ENCODE data around the gene HMGB4.

HMGB4 gene

GRCh38 chr1:33849211-33849610, 14.7 kb upstream of the HMGB4 start:
- no peak for DNase-seq

- no peak for DNase-seq
These were observed 13.4 kb upstream of the HMGB4 start for GRCh38 chr1:33850481-33850880.

- DNase-seq = no peak
These were observed 11.2 kb upstream of the HMGB4 start for GRCh38 chr1:33852711-33853110.

DNA sequence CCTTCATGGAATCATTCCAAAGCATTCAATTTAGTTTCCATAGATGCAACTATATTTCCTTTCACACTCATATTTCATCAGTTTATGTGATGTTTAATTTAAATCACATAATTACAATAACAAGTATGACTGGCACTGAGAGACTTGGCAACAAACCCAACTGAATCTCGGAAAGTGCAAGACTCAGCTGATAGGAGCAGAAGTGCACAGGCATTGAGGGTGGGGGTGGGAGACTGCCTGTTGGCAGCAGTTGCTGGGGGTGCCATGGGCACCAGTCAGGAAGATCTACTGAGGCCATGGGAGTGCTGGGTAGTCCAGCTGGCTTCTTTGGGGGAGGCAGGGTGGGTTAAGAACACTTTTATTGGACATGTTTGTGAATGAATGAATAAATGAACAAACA, 10.4 kb upstream of the HMGB4 start:
- DNase-seq = no peak

DNA sequence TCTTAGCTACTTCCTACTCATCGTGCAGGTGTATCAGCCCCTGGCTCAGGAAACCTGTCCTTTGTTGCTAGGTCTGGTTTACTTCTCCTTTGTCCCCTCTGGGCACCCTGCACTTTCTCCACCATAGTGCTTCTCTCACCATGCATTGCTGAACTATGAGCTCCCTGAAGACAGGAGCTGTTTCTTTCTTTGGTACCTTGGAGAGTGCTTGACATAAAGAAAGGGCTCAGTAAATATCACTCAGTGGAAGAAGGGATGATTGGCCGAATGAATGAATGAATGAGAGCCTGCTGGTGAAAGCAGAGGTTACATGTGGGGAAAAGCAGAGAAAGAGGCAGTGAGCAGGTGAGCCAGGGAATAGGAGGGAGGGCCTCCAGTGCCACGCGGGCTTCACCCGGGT, 9.8 kb upstream of the HMGB4 start:
- no peak for DNase-seq

- no peak for DNase-seq
These were observed 3.2 kb upstream of the HMGB4 start for GRCh38 chr1:33860671-33861070.

DNA sequence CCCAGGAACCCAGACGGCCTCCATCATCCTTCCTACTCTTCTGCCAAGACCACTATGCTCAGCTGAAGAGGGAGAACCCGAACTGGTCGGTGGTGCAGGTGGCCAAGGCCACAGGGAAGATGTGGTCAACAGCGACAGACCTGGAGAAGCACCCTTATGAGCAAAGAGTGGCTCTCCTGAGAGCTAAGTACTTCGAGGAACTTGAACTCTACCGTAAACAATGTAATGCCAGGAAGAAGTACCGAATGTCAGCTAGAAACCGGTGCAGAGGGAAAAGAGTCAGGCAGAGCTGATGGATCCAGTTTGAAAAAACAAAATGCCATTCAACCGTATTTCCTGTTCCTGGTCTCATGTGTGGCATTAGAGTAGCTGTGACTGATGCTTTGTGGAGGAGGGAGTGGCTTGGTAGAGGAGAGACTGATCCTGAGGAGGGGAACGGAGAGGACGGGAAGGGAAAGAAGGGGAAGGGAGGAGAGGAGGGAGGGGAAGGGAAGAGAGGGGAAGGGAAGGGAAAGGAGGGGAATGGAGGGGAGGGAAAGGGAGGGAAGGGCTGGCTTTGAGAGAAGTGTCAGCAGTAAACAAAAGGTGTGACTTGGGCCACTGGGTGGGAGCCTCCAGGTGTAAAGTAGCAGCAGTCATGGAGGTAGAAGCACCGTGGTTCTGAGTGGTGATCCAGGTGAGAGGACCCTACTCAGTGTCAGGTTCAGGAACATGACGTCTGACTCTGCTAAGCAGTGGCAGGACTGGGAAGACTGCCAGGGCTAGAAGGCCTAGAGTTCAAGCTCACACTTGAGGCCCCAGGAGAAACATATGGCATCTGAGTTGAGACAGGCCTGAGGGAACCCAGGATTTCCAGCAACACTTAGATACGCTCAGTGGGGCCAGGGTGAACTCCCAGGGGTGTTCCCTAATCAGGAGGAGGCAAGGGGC, 846 bp downstream of the HMGB4 start:
- no peak for DNase-seq

- DNase-seq = no peak
These were observed 2.4 kb downstream of the HMGB4 start for GRCh38 chr1:33866281-33866680.

GRCh38 chr1:33867684-33868083, 3.8 kb downstream of the HMGB4 start:
- DNase-seq = no peak

- DNase-seq = no peak
These were observed 8.4 kb downstream of the HMGB4 start for GRCh38 chr1:33872275-33872674.

DNA sequence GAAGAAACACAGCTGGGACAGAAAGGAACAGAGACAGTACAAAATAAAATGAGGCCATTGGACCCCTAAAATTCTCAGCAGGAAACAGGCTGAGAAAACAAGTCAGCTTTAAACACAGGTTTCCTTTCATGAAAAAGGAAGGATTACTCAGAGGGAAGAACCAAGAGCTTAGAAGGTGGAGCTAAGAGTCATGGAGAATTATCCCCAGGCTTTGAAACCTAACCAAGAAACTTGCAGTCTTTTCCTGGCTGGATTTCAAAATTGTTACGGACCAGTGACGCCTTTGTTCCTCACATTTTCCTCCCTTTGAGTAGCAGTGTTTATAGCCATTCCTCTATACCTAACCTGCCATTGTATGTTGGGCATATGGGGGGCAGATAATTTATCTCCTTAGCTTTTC, 8.8 kb downstream of the HMGB4 start:
- no peak for DNase-seq

DNA sequence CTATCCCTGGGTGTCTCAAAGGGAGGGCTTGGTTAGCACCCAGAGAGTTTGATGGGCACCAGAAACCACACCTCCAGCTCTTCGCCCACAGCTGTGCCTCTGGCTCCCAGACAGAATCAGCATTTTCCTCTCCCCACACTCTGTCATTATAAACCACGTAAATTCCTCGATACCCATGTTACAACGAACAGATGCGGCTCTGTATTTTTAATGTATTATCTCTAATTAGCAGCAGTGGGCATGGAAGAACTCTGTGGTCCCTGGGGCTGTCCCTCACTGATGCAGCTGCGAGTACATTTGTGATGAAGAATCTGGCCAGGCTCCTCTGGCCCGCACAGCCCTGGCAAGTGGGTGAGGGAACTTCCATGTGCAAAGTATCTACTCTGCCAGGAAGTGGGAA, 10.8 kb downstream of the HMGB4 start:
- DNase-seq = no peak

DNA sequence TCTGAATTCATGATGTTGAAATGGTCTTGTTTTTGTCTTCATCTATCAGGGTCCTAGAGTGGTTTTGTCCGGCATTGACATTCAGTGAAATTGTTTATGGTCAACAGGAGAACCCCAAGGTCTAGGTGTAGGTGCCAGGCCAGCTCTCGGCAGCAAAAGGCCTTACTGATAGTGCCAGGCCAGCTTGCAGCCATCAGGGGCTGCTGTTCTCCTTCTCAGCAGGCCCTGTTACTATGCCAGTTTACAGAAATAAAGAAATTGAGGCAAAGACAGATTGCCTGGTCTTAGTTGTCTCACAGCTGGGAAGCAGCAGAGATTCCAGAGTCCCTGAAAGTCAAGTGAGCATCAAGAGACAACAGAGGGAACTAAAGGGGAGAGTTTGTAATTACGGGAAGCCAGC, 12.0 kb downstream of the HMGB4 start:
- DNase-seq = no peak

DNA sequence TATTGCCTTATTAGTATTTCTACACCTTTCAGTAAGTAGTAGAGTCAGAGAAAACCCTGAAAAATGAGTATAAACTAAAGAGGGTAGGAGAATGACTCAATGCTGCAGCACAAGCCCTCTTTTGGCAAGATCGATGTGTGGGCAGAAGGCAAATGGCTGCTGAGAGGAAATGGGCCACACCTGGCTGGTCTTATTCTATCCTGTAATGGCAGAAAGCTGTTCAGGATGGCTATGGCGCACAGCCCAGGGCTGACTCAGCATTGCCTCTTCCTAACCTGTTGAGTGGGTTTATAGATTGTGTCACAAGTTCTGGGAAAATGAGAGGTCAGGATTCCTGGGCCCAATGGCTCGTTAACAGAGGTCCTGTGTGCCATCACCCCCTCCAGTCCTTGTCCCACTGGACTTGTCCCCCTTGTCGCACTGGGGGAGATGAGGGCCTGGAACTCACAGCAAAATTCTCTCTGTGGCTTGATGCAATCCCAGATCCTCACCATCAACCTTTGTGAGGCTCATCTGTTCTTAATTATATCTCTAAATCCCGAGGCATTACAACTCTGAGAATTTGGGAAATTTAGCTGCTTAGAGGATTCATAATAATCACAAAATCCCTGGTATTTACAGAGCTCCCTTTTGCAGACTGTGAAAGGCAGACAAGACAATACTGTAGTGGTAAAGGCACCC, 13.2 kb downstream of the HMGB4 start:
- DNase-seq = no peak

DNA sequence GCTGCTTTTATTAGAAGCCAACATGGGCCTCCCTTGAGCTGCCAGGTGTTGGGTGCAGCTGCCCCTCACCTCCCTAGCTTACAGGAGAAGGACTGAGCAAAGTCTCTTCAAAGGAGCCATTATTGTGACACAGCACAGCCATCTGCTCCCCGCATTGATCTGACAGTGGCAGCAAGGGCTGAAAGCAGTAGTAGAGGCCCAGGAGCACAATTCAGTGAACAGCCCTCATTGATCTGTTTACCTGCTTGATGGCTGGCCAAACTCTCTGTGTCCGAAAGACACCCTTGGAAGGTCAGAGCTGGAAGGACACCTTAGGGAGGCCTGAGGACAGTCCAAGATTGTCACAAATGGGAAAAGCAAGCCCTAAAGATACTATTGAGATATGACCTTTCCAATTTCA, 14.5 kb downstream of the HMGB4 start:
- no peak for DNase-seq

DNA sequence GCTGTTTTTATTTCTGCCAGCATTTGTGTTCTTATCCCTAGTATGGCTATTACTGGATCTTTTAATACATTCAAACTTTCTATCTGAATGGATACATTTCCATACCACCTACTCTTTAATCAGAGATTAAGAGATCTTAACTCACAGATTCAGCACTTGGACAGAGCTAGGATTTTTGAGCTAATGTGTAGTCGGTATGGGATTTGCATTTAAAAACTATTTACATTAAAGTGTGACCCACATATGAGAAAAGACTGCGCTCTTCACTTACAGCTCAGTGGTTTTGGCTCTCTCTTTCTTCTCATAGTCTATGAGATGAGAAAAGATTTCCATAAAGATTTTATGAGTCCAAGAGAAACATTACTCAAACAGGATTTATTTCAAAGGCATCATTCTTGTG, 16.4 kb downstream of the HMGB4 start:
- DNase-seq = no peak

GRCh38 chr1:33886496-33886895, 22.6 kb downstream of the HMGB4 start:
- no peak for DNase-seq

- no peak for DNase-seq
These were observed 29.4 kb downstream of the HMGB4 start for GRCh38 chr1:33893147-33893830.

GRCh38 chr1:33895396-33895795, 31.5 kb downstream of the HMGB4 start:
- no peak for DNase-seq

- no peak for DNase-seq
These were observed 32.1 kb downstream of the HMGB4 start for GRCh38 chr1:33895976-33896375.

DNA sequence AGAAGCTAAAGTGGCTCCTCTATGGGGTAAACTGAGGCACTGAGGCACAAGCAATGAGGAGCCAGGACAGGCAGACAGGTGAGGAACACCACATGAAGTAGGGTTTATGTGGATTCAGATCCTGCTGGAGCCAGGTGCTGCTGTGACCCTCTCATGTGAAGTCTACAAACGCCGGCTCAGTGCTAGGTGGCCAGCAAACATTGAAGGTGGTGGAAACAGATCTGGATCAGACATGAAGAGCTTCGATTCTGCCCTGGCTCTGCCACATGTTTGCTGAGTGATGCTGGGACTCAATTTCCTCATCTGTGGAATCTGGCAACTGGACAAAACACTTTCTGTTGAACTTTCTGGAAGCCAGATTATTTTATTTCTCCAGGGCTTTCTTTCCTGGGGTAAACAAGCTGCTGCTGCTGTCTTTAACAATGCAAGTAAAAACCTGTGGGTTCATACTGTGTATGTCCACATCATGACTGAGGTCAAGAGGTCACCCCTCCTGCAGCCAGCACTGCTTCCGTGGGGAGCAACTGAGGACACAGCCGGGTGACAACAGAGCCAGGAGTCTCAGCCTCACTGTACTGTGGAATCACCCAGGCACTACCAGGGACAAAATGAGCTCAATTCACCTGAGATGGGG, 33.3 kb downstream of the HMGB4 start:
- no peak for DNase-seq

GRCh38 chr1:33898406-33898805, 34.5 kb downstream of the HMGB4 start:
- no peak for DNase-seq

- no peak for DNase-seq
These were observed 35.0 kb downstream of the HMGB4 start for GRCh38 chr1:33898881-33899280.

Data from stimulated activated CD4-positive, alpha-beta T cell treated with anti-CD3 and anti-CD28 coated beads, Interleukin-12 subunit alpha, Interleukin-12 subunit beta, amount 100 ng/mL, for 4 hours (primary cell).